NCI-H526 (cell line): Measurements from ENCODE around the gene FARS2.

Experiments used
- DNase-seq, 2 experiments: peaks; one replicate each; lab custom pipeline; 2025; lab: John Stamatoyannopoulos, UW

Gene FARS2

DNA sequence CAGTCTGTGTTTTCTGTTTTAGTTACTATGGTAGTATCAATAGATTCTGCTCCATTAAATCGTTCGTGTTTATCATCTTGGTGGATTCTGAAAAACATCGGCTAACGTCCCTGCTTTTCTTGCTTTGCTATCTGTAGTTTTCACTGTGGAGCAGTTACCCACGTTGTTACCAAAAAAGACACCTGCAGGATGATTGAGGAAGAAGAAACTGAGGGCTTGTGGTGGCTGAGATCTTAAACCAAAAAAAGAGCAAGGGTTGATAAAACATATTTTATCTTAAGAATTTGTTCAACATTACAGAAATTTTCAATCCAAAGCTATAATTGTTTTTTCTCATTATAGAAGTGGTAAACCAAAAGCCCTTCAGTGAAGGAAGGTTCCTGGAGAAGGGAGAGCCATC, 166.3 kb downstream of the FARS2 start:
- DNase-seq: no peak

GRCh38 chr6:5433324-5433723, 172.0 kb downstream of the FARS2 start:
- DNase-seq: no peak

DNA sequence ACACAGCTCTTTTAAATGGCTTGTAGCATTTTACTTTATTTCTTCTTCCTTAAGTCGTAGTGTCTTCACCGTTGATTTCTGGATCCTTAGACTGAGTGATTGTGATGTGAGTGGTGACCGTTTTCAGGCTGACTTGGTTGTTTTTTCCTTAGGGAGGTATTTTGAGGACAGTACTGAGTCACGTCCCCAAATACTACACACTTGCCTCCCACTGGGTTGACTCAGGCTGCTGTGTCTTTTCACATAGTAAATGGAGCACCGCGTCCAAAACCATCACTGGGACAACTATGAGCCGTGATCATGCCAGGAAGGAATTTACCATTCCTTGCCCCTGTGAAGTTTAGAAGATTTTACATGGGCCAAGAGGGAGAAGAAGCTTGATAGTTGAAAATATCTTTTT, 174.1 kb downstream of the FARS2 start:
- no peak for DNase-seq

GRCh38 chr6:5438922-5439584, 177.7 kb downstream of the FARS2 start:
- no peak for DNase-seq

DNA sequence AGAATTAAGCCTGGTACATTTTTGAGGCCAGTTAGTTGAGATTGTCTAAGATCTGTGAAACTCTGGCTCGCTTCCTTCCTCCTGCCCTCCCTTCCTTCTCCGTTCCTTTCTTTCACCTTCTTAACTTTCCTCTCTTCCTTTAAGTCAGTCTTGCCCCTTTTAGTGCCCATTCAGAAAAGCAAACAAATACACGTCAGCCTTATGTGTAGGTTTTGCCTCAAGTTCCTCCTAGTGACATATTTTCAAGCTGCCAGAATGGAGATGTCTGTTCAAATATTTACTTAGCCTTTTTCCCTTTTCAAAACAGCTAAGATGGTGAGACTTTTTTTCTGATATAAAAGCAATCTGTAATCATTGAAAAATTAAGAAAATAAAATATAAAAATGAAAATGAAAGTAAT, 178.4 kb downstream of the FARS2 start:
- no peak for DNase-seq

DNA sequence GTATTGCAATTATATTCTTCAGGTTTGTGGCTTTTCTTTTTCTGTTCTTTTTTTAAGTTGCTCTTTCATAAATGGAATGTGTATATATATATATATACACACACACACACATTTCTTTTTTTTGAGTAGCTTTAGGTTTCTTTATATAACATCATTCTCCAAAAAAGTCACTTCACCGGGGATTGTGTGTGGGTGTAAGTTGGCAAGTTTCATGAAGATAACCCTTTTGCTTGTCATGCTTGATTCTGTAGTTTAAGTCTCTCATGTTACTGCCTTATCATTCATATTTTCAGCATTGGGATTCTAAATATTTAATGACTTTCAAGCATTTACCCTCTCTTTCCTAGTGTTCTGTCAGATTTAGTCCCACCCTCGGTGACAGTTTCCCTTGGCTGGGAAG, 181.0 kb downstream of the FARS2 start:
- DNase-seq: no peak

GRCh38 chr6:5442916-5443315, 181.6 kb downstream of the FARS2 start:
- DNase-seq: no peak

- DNase-seq: no peak
These were observed 182.2 kb downstream of the FARS2 start for GRCh38 chr6:5443491-5443890.

DNA sequence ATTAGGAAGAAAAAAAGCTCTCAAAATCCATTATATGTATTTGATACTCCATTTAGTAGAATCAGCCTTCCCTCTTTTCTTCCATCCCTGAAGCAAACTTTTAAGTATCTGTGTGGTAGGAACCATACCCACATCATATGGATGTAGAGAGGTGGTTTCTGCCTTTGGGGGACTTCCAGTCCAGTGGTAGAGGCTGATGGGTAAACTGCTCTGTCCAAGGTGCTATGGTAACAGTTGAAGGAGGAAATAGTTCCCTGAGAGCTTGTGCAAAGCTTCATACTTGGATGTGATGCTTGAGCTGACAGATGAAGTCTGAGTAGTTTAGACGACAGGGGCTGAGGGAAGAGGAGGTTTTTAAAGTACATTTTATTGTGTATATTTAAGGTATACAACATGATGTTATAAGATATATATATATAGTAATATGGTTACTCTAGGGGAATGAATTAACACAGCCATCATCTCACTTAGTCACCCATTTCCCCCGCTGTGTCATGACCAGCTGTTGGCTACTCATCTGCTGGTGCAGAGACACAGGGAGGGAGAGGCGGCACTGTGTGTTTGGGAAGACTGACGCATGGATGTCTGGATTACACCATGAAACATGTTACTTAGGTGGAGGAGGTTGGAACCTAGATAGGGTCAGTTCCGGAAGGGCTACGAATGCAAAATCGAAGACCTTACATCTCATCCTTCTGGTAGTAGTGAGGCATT, 185.2 kb downstream of the FARS2 start:
- DNase-seq: no peak

DNA sequence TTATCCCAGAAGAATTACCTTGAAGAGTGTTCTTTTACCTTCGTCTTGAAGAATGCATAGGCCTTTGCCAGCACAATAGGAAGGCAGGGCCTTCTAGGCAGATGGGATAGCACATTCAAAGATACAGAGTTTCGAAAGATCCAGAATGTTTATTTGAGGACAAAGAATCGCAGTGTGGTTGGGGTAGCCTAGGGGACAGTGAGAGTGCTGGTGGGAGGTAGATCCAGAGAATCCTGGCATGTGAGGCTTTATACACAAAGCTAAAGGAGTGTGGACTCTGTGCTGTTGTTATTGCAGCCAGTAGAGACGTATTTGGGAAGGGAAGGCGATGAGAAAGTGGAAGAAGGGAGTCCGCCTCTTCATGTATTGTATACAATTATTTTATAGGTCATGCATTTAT, 186.6 kb downstream of the FARS2 start:
- DNase-seq: no peak

DNA sequence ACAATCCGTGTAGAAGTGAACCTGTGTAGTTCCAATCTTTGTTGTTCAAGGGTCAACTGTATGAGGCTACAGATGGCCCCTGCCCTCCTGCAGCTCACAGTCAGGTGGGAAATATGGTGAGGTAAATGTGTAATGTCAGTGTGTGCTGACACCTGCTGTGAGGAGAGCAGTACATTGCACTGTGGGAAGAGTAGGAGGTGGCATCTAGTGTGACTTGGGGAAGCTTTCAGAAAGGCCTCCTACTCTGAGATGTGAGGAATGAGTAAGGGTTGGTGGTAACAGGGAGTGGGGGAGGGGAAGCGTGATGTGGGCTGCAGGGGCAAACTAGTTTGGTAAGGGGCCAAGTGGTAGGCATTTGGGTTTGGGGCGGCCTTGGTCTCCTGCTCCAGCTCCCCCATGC, 188.8 kb downstream of the FARS2 start:
- no peak for DNase-seq

- no peak for DNase-seq
These were observed 192.2 kb downstream of the FARS2 start for GRCh38 chr6:5453546-5453945.

DNA sequence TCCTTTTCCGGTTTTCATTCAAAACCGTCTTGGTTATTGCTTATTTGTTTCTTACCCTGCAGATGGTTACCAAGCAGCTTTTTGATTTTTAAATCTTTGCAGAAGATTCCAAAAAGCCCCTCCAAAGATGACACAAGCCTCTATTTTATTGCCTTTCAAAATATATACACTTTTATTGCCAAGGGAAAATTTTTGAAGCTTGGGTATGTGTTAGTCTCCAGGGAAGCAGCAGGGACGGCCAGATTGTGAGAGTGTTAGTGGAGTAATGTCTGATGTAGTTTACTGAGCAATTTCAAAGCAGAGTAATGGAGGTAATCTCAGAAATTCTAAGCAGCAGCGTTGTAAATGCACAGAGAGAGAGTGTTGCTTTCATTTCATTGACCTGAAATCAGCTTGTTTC, 193.8 kb downstream of the FARS2 start:
- no peak for DNase-seq

- no peak for DNase-seq
These were observed 195.7 kb downstream of the FARS2 start for GRCh38 chr6:5457041-5457440.

- no peak for DNase-seq
These were observed 196.8 kb downstream of the FARS2 start for GRCh38 chr6:5457983-5458683.

DNA sequence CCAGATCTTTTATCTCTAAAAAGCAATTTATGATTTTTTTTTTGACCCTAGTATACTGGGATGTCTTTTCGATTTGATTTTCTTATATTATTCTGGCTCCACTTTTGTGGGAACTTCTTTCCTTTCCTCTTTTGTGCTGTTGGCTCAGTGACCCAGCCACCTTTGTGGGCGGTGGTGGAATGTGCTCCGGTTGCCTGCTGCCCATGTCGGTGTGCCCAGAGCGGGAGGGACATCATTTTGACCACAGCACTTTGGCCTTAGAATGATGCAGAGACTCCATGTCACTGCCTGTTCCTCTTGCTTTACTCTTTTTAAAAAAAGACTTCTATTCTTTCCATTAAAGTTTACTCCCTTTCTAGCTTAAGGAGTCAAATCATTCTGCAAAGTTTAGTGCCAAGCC, 198.0 kb downstream of the FARS2 start:
- no peak for DNase-seq

DNA sequence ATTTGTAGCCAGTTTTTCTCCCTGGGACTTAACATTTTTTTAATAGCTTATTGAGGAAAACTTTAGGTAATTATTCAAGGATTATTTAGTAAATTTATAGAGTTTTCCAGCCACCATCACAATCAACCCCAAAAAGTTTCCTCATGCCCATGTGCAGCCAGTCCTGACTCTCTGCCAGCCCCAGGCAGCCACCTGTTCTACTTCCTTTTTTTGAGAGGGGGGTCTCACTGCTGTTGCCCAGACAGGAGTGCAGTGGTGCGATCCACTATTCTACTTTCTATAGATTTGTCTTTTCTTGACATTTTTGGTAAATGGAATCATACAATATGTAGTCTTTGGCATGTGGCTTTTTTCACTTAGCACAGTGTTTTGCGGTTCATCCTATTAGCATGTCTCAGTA, 200.1 kb downstream of the FARS2 start:
- no peak for DNase-seq

DNA sequence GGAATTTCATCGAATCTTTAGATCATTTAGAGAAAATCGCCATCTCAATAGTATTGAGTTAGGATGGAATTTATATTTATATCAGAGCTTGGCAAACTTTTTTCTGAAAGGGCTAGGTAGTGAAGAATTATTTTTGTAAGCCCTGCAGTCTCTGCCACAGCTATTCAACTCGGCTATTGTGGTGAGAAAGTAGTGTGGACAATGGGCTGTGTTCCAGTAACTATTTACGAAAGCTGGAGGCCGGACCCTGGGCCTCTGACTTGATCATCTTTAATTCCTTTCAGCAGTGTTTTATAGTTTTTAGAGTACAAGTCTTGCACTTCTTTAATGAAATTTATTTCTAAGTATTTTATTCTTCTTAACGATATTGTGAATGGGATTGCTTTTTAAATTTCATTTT, 201.5 kb downstream of the FARS2 start:
- DNase-seq: no peak

GRCh38 chr6:5463690-5464089, 202.4 kb downstream of the FARS2 start:
- DNase-seq: no peak

GRCh38 chr6:5464099-5464885, 203.0 kb downstream of the FARS2 start:
- DNase-seq: no peak

- no peak for DNase-seq
These were observed 205.2 kb downstream of the FARS2 start for GRCh38 chr6:5466281-5467136.

GRCh38 chr6:5468586-5468985, 207.3 kb downstream of the FARS2 start:
- DNase-seq: no peak
